SK-N-DZ (cell line): ENCODE data around the gene OCIAD1. TPM values are rescaled to one million over a fixed set of nuclear protein-coding genes. Genes with fewer than 3 reads are reported as not detected.
A peak's percentile ranks its signal among the peaks of the same experiment; 100 is the strongest.
"Not testable (repeated sequence)": the region's sequence is repeated elsewhere in the genome, so short reads cannot be mapped to it uniquely, and the experiment has no call there.

Experiments
- DNase-seq: peaks from one replicate; pipeline ENCODE4 v3.0.0-alpha.2; 2015; ENCODE audit warnings: low spot score
- polyA plus RNA-seq, 2 experiments: library from polyadenylated mRNA; depleted of rRNA; stranded (reverse); fragments of >200 nt; gene quantifications; 2 replicates each; pipeline ENCODE4 v1.2.3, GENCODE V29; 2014

Gene OCIAD1, protein sequence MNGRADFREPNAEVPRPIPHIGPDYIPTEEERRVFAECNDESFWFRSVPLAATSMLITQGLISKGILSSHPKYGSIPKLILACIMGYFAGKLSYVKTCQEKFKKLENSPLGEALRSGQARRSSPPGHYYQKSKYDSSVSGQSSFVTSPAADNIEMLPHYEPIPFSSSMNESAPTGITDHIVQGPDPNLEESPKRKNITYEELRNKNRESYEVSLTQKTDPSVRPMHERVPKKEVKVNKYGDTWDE
- 201 and 209 TPM in 2 replicates for polyA plus RNA-seq (2014; cell fraction: cytosol; rRNA removed)
- polyA plus RNA-seq (2014; cell fraction: nucleus; rRNA removed), result 129 and 156 TPM in 2 replicates

DNA sequence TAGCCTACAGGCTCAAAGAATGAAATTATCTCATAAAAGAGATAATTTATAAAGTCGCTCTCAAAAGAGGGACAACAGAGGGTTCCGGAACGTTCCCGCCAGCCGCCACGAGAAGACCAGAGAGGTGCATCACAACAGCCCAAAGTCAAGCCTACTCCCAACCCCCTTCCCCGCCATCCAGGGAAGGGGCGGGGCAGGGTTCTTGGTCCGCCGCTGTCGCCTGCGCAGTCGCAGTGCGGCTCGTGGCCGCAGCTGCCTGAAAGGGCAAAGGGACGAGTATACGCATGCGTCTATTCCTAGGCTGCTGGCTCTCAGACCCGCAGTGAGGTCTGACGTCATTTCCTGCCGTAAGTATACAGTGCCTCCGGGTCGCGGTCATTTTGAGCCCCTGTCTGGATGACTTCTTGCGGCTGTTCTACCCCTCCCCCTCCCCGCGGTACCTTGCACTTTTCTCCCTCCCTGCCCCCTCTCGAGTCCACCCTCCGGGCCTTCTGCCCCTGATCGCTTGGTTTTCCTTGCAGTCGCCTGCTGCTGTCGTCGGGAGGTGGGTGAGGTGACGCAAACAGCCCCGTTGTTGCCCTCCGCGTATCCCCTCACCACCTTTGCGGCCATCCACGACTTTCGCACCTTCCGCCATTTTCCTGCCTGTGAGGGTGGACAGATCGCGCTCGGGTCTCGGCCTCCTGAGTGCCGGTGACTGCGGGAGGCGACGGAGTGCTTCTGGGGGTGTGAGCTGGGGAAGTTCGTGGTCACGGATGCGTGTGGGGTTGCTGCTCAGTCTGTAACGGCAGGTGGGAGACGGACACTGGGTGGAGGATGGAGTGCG is at the start of gene OCIAD1:
OCIAD1 (plus strand) TSS at position 383 of the 826 bp plus-strand sequence. CDS start 1,537 bp downstream, outside the sequence.
- peak; percentile 99 for DNase-seq

DNA sequence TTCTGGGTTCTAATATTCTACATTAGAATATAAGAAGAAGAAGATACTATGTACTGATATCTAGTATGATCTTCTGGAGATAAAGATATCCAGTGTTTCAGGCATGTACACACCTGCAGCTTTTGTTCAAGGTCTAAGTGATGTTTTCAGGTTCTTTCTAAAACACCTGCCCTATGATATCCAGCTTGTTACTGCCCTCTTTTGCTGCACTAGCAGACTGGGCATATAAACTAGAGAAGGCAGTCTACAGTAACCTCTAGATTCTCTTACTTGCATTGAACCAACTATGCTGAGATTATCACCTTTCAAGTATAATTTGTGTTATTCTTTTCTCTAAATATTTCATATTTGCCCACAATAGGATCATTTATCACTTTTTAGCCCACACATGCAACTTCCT is 48.9 kb upstream of the OCIAD1 start:
- DNase-seq, result no peak

DNA sequence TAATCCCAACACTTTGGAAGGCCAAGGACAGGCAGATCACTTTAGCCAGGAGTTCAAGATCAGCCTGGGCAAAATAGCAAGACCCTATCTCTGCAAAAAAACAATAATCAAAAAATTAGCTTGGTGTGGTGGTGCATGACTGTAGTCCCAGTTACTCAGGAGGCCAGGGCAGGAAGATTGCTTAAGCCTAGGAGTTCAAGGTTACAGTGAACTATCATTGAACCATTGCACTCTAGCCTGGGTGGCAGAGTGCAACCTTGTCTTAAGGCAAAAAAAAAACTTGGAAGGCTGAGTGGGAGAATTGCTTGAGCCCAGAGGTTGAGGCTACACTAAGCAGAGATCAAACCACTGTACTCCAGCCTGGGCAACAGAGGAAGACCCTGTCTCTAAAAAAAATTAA is 45.6 kb upstream of the OCIAD1 start:
- DNase-seq, result no peak

DNA sequence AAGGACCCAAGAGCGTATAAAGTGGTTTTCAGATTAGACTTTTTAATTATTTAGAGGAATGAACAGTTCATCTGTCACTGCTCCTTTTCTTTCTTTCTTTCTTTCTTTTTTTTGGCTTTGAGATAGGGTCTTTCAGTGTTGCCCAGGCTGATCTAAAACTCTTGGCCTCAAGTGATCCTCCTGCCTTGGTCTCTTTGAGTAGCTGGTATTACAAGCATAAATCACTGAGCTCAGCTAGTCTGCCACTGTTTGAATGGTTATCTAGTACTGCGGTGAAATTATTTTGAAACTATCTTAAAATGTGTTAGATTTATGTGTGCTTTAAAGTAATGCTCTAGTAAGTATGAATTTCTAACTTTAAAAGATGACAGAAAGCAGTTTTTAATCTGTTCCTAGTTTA is 44.3 kb upstream of the OCIAD1 start:
- no peak for DNase-seq

DNA sequence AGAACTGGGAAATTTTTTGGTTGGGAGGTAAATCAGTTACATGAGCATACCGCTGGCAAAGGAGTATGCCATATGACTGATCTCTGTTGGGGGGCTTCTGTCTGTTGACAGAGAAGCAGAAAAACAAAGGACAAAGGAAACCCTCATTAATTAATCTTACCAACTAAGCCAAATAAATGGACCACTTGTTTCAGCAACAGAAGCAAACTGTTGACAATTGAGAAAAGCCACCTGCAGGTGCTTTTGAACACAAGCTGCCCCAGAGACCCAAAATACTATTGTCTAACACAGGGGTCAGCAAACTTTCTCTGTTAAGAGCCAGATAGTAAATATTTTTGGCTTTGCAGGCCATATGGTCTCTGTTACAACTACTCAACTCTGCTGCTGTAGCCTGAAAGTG is 43.8 kb upstream of the OCIAD1 start:
- DNase-seq, result no peak

DNA sequence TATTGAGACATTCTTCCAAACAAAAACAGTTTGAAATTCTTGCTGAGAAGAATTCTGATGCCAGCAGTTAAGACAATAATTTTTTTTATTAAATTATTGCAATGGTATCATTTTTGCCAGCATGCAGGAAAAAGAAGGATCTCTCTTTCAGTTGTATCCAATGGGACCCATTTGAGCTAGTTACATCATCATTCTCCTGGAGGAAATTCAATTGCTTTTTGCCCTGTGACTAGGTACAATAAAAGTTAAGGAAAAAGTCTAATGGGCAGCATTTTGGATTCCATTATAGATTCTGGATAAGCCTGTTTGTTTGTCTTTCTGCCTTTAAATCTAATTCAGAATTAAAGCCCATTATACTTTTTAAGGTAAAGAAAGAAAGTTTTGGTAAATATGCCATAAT is 40.3 kb upstream of the OCIAD1 start:
- DNase-seq, result no peak

DNA sequence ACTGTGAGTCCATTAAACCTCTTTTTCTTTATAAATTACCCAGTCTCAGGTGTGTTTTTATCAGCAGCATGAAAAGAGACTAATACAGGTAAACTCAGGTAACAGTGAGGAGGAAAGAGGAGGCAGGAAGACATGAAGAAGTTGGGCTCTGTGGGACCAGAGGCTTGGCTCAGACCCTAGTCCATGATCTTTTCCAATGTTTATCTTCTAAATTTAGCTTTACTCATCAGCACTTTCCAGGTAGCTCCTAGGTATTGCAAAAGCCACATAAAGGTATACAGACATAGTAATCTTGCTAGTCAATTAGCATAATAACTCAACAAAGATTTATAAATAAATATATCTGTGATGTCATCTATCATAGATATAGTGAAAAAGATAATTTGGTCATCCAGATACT is 39.6 kb upstream of the OCIAD1 start:
- no peak for DNase-seq

DNA sequence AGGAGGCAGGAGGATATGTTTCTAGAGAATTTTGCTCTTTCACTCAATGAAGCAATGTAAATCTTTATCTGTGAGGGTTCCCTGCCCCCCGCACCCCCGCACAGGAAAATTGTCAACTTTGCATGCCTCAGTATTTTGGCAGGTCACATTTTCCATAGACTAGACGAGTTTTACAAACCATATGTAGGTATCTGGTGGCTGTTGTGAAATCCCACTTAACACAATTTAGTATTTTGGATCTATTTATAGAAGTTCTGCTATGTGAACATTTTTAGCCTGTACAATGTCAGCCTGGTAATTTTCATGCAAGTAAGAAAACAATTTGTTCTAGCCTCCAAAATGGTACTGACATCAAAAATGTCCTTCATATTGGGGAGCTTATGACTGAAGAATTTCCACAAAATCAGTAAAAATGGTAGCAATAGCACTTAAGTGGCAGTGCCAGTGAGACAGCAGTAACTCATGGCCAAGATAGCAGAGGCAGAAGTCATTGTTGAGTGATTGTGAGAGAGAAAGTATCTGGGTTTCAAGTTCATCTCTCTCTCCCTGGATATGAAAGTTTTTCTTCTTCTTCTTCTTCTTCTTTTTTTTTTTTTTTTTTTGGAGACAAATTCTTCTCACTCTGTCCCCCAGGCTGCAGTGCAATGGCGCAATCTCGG is 38.4 kb upstream of the OCIAD1 start:
- DNase-seq, result no peak

DNA sequence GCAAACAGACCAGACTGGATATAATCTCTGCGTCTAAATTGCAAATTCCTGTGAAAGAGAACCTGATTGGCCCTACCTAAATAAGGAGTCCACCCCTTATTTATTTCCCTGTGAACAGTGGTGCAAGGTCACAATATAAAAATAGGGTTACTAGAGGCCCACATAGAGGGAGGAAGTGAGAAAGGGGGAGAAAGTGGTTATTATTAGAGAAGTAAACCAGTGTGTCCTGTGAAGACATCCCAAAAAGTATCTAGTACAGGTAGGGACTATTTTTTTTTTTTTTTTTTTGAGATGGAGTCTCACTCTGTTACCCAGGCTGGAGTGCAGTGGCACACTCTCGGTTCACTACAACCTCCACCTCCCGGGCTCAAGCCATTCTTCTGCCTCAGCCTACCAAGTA is 35.8 kb upstream of the OCIAD1 start:
- no peak for DNase-seq

DNA sequence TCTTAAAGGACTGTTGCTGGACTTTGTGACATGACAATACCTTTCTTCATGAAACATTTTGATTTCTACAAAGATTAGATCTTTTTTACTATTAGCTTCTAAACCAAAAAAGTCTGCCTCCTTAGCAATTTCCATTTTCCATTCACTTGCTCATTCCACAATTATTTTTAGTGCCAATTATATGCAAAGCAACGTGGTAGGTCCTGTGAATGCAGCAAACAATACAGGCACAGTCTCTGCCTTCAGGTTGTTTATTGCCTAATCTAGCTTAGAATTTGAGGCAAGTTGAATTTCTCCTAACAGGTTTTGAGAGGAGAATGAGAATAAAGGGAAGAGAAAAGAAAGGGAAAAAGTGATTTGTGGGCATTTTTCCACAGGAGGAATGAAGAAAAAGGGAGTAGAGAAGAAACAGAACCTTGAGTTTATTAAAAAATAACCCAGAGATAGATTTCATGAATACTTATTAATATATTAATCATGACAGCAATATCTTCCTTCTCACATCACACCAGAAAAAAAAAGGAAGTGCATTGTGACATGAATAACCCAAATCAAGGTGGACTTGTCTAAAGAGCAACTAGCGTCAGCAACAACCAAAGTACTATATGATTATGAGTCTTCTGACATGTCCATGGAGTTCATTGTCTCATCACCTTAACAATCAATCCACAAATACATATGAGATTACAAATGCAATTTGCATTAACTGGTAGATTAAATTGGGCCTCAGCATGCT is 34.5 kb upstream of the OCIAD1 start:
- DNase-seq, result no peak

DNA sequence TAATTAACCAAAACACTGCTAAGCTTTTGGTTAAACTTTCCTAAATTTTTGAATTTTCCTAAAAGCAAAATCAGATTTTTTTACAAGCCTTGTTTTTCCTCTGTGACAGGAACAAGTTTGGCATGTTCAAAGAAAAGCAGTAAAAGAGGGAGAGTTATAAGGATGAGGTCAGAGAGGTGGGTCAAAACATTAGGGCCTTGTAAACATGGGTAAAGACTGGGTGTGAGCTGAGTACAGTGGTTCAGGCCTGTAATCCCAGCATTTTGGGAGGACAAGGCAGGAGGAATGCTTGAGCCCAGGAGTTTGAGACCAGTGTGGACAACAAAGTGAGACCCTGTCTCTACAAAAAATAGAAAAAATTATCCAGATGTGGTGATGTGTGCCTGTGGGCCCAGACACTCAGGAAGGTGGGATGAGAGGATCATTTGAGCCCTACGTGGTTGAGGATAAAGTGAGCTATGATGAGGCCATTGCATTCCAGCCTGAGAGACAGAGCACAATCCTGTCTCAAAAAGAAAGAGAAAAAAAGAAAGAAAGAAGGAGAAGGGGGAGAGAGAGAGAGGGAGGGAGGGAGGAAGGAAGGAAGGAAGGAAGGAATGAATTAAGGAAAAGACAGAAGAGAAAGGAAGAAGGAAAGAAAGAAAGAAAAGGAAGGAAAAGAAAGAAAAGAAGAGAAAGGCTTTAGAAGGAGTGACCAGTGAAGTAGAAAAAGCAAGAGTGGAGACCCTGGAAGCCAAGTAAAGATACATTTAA is 33.8 kb upstream of the OCIAD1 start:
- DNase-seq, result no peak

DNA sequence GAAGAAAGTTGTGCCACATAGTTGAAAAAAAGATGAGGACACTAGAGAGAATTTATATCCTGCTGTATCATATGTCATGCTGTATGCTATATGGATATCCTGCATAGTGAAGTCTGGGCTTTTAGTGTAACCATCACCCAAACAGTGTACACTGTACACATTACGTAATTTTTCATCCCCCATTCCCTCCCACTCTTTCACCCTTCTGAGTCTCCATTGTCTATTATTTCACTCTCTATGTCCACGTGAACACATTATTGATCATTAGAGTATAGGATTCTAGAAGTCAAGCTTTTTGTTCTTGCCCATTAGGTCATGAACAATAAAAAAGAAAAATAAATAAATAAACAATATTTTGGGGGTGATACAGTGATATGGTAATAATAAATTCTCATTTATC is 32.8 kb upstream of the OCIAD1 start:
- DNase-seq, result no peak

DNA sequence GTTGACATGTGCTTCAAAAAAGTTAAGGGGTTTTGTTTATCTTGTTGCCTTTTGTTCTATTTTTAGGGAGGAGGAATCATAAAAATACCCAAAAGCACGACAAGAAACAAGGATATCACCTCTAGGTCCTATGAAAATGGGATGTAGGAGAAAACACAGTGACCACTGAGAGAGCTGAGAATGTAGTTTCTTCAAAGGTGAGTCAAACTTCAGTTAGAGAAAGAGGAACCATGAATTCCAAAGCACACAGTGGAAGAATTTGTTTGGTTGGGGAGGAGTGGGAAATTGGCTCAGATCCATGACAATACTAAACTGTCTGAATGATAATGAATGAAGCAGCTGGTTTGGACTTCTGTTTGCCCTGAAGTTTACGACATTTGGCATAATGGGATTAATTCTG is 31.7 kb upstream of the OCIAD1 start:
- no peak for DNase-seq

DNA sequence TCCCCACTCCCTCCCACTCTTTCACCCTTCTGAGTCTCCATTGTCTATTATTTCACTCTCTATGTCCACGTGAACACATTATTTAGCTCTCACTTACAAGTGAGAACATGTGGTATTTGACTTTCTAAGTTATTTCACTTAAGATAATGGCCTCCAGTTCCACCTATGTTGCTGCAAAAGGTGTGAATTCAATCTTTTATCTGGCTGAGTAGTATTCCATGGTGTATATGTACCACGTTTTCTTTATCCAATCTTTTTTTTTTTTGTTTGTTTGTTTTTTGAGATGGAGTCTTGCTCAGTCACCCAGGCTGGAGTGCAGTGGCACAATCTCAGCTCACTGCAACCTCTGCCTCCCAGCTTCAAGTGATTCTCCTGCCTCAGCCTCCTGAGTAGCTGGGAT is 30.7 kb upstream of the OCIAD1 start:
- DNase-seq, result not testable (repeated sequence)

DNA sequence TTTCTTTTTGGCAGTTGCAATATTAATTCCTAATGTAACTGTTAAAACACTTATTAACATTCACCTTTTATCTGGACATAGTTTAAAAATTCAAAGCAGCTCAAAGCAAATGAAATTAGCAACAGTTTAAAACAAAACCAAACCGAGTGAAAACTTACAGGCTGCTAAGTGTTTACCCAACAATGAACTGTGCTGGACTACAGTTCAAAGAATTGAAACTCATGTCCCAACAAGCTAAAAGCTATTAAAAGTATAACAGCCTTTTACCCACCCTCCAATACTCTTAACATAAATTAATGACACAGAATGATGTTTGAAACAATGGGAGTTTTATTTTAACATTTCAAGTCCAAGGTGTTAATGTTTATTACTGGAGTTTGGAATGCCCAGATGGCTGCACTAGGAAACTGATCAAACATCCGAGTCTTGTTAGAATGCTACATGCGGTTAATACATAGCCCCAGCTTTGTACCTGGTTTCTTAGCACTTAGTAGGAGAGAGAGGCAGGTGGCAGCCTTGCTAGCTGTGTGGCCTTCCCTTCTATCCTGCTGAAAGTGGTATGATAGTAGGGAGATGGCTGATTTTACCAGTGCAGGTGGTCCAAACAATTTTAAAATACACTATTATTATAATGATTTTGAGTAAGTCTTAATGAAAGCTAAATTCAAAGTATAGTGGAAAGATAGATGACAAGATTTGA is 29.7 kb upstream of the OCIAD1 start:
- DNase-seq, result no peak

DNA sequence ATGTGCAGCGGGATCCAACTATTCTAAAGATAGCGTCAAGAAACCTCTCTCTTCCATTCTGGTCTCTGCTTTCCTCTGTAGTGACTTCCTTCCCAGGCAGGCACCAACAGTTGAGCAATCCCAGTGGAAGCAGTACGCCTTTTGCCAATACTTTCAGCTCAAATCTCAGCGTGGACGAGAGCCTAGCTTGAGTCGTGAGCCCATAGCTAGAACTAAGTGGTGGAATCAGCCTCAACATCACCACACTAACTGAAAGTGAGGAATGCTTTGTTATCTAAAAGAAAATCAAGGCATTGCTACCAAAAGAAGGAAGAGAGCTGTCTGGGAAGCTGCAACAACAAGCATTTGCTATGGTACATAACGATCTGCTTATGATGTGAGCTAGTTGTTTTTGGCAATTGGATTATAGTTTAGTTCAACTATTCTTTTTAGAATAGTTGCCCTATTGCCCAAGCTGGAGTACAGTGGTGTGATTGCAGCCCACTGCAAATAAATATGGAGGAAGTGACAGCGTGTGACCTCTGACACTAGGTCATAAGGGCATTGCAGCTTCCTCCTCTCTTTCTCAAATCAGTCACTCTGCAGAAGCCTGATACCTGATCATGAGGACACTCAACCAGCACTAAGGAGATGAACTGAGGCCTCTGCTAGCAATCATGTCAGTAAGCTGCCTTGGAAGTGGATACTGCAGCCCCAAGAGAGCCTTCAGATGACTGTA is 26.1 kb upstream of the OCIAD1 start:
- no peak for DNase-seq

DNA sequence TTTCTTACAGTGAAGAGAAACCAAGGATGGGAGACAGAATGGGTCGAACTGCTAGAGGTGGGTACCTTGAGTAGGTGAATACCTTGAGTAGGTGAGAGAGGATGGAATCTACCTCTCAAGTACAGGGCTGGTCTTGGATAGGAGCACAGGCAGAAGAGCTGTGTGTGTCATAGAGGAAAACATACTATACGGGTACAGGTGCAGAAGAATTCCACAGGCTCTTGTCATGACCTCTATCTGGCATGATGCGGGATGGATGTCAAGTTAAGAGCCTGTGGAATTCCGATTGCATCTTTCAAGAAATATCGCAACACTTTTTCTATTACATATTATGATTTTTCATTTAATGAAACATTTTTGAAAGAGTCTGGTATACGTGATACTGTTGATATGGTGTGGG is 18.0 kb upstream of the OCIAD1 start:
- no peak for DNase-seq

DNA sequence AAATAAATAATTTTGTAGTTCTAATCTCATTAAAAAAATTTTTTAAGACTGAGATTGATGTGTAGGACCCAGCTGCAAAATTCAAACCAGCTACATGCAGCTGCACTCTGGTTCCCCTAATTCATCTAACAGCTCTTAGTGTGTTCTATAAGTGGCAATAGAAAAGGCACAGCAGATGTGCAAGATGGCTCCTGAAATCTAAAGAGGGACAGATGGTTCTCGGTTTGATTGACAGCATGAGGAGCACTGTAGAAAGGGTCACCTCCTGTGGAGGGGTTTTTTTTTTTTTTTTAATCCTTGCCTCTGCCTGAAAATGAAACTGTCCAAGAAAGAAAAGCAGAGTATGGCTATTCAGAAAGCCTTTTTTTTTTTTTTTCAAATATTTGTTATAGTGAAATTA is 16.9 kb upstream of the OCIAD1 start:
- DNase-seq, result peak; percentile 67

DNA sequence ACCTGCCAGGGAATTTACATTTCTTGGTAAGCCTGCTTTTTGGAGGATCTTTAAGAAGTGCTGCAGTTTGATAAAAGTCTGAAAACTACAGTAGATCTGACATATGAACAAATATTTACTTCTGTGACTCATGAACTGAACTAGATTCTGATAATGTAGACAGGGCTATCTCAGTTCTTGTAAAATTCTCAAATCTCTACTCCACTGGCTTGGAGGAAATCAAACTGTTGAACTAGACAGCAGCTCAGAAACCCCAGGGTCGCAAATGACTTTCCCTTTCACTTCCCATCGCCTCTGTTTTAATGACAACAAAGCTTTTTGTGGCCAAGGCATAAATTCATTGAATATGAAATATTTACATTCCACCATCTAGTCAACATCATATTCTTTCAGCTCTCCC is 15.4 kb upstream of the OCIAD1 start:
- no peak for DNase-seq

DNA sequence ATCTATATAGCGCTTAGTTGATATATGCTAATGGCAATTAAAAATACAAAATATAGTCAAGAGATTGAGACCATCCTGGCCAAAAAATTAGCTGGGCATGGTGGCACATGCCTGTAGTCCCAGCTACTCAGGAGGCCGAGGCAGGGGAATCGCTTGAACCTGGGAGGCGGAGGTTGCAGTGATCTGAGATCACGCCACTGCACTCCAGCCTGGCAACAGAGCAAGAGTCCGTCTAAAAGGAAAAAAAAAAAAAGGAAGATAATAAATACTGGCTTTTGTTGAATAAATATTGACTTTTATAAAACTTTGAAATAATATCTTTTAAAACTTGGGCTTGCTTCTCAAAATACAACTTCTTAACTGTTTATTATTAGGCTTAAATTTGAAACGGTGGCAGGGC is 14.6 kb upstream of the OCIAD1 start:
- not testable (repeated sequence) for DNase-seq
